Neuron (in vitro differentiated cells): ENCODE data around the gene EP400.
"Not testable (repeated sequence)": the region's sequence is repeated elsewhere in the genome, so short reads cannot be mapped to it uniquely, and the experiment has no call there.

Experiments
- H2AFZ ChIP-seq: one replicate; pipeline ENCODE4 v1.6.1; 2013; ENCODE audit warnings: low read depth, mild to moderate bottlenecking, inconsistent platforms, low read length, moderate library complexity
- H3K27me3 ChIP-seq: one replicate; pipeline ENCODE4 v1.6.1; 2013; ENCODE audit warnings: low read length; ENCODE audit not compliant: insufficient read depth
- H3K36me3 ChIP-seq: one replicate; pipeline ENCODE4 v1.6.1; 2013; ENCODE audit warnings: low read length; ENCODE audit not compliant: insufficient read depth
- H3K4me1 ChIP-seq: one replicate; pipeline ENCODE4 v1.6.1; 2013; ENCODE audit warnings: low read length; ENCODE audit not compliant: insufficient read depth
- H3K4me3 ChIP-seq: 2 replicates; pipeline ENCODE4 v1.5.1; 2013; ENCODE audit warnings: mild to moderate bottlenecking, low read length, moderate library complexity
- H3K9me3 ChIP-seq: one replicate; pipeline ENCODE4 v1.6.1; 2013; ENCODE audit warnings: low read length

The EP400 gene

GRCh38 chr12:132036063-132036683 is 86.4 kb downstream of the EP400 start:
- Histone ChIP-seq H3K36me3 (peaks cover 80% of the 10 kb centered on the region), H2AFZ (no peak overlapping the region), H3K9me3 (no peaks in the 10 kb centered on the region), H3K4me1 (no peaks in the 10 kb centered on the region), H3K27me3 (no peaks in the 10 kb centered on the region), H3K4me3 (no peak overlapping the region)

GRCh38 chr12:132040906-132041606 is 91.3 kb downstream of the EP400 start:
- Histone ChIP-seq H3K4me3 (no peak overlapping the region), H3K27me3 (no peaks in the 10 kb centered on the region), H3K9me3 (no peaks in the 10 kb centered on the region), H2AFZ (no peak overlapping the region), H3K36me3 (peaks cover 70% of the 10 kb centered on the region), H3K4me1 (no peaks in the 10 kb centered on the region)

GRCh38 chr12:132043216-132043615 is 93.5 kb downstream of the EP400 start:
- Histone ChIP-seq H3K36me3 (peaks cover 58% of the 10 kb centered on the region), H2AFZ (no peak overlapping the region), H3K4me1 (no peaks in the 10 kb centered on the region), H3K27me3 (no peaks in the 10 kb centered on the region), H3K4me3 (no peak overlapping the region), H3K9me3 (no peaks in the 10 kb centered on the region)

GRCh38 chr12:132043770-132044467 is 94.2 kb downstream of the EP400 start:
- H3K36me3 ChIP-seq, result peaks cover 55% of the 10 kb centered on the region

GRCh38 chr12:132044661-132045412 is 95.1 kb downstream of the EP400 start:
- no peak overlapping the region for H3K4me3 ChIP-seq
- no peak overlapping the region for H2AFZ ChIP-seq
- peaks cover 60% of the 10 kb centered on the region for H3K36me3 ChIP-seq
- H3K27me3 ChIP-seq, result no peaks in the 10 kb centered on the region
- peaks cover 2% of the 10 kb centered on the region for H3K9me3 ChIP-seq
- no peaks in the 10 kb centered on the region for H3K4me1 ChIP-seq

More at GRCh38 chr12:132043770-132044467, 94.2 kb downstream of the EP400 start:
- H3K9me3 ChIP-seq, result no peaks in the 10 kb centered on the region
- no peak overlapping the region for H2AFZ ChIP-seq
- no peak overlapping the region for H3K4me3 ChIP-seq
- H3K4me1 ChIP-seq, result no peaks in the 10 kb centered on the region
- H3K27me3 ChIP-seq, result no peaks in the 10 kb centered on the region

- H3K9me3 ChIP-seq, result peaks cover 7% of the 10 kb centered on the region
- H3K36me3 ChIP-seq, result peaks cover 66% of the 10 kb centered on the region
- no peaks in the 10 kb centered on the region for H3K27me3 ChIP-seq
- no peak overlapping the region for H3K4me3 ChIP-seq
- no peaks in the 10 kb centered on the region for H3K4me1 ChIP-seq
- H2AFZ ChIP-seq, result no peak overlapping the region
These were observed 96.0 kb downstream of the EP400 start for GRCh38 chr12:132045751-132046150.

GRCh38 chr12:132046561-132046960 is 96.8 kb downstream of the EP400 start:
- Histone ChIP-seq H3K4me3 (no peak overlapping the region), H2AFZ (no peak overlapping the region), H3K4me1 (no peaks in the 10 kb centered on the region), H3K9me3 (peaks cover 12% of the 10 kb centered on the region), H3K27me3 (no peaks in the 10 kb centered on the region), H3K36me3 (peaks cover 67% of the 10 kb centered on the region)

- H3K4me1 ChIP-seq, H3K4me3 ChIP-seq: not testable (repeated sequence)
- H3K36me3 ChIP-seq, result peaks cover 74% of the 10 kb centered on the region
These were observed 97.9 kb downstream of the EP400 start for GRCh38 chr12:132047630-132048029.

GRCh38 chr12:132049442-132049841 is 99.7 kb downstream of the EP400 start:
- no peaks in the 10 kb centered on the region for H3K27me3 ChIP-seq
- H3K4me1 ChIP-seq, result no peaks in the 10 kb centered on the region
- no peak overlapping the region for H2AFZ ChIP-seq
- peaks cover 12% of the 10 kb centered on the region for H3K9me3 ChIP-seq
- peaks cover 79% of the 10 kb centered on the region for H3K36me3 ChIP-seq
- H3K4me3 ChIP-seq, result no peak overlapping the region

More at GRCh38 chr12:132047630-132048029, 97.9 kb downstream of the EP400 start:
- peaks cover 12% of the 10 kb centered on the region for H3K9me3 ChIP-seq
- H3K27me3 ChIP-seq, H2AFZ ChIP-seq: not testable (repeated sequence)

- peaks cover 79% of the 10 kb centered on the region for H3K36me3 ChIP-seq
- no peaks in the 10 kb centered on the region for H3K27me3 ChIP-seq
- H2AFZ ChIP-seq, result no peak overlapping the region
- no peak overlapping the region for H3K4me3 ChIP-seq
- peaks cover 12% of the 10 kb centered on the region for H3K9me3 ChIP-seq
- H3K4me1 ChIP-seq, result no peaks in the 10 kb centered on the region
These were observed 100.1 kb downstream of the EP400 start for GRCh38 chr12:132049876-132050275.

GRCh38 chr12:132051718-132052117 is 102.0 kb downstream of the EP400 start:
- H3K27me3 ChIP-seq, H3K4me1 ChIP-seq, H2AFZ ChIP-seq, H3K4me3 ChIP-seq: not testable (repeated sequence)
- peaks cover 77% of the 10 kb centered on the region for H3K36me3 ChIP-seq
- H3K9me3 ChIP-seq, result peaks cover 12% of the 10 kb centered on the region

- Histone ChIP-seq H3K36me3 (peaks cover 80% of the 10 kb centered on the region), H3K9me3 (peaks cover 12% of the 10 kb centered on the region)
These were observed 102.6 kb downstream of the EP400 start for GRCh38 chr12:132052196-132052932.

More at GRCh38 chr12:132052196-132052932, 102.6 kb downstream of the EP400 start:
- Histone ChIP-seq H3K4me1 (no peaks in the 10 kb centered on the region), H3K4me3 (no peak overlapping the region), H2AFZ (no peak overlapping the region), H3K27me3 (no peaks in the 10 kb centered on the region)
